ENCODE data around the gene PAH. TPM values are rescaled to one million over a fixed set of nuclear protein-coding genes. Genes with fewer than 3 reads are reported as not detected.

PAH gene
- total and polyA plus RNA-seq, 2 donors (not counting 3 experiments of a cell fraction or from before 2014, with no cell fraction given) = not detected

DNA sequence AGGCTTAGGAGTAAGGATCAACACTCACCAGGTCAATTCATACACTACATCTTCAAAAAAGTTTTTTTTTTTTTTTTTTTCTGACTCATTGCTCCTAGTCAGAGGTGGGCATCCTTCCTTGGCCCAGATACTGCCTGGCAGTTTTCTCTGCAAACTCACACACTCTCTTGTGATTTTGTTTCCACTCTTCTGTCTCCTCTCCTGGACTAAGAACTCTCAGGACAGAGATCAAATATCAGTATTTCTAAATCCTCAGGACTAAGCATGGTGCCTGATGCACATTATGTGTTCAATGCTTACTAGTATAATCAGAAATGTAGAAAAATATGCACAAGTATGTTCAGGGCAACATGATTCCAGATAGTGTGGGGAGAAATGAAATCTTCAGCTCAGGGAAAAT, 10.2 kb upstream of the PAH start:
- Histone ChIP-seq H3K36me3 (ENCODE audit: control insufficient read depth in 2 of 2, extremely low read depth in 1 of 2, insufficient read depth in 2 of 2, low read length in 2 of 2) (no peaks in the 10 kb centered on the region), H3K4me1 (ENCODE audit: control insufficient read depth, extremely low read depth, insufficient read depth, low read length) (no peaks in the 10 kb centered on the region), H3K4me3 (replicated peaks in 1 of 3; ENCODE audit: insufficient read depth in 1 of 3, low read depth in 1 of 3, low read length in 3 of 3) (no peak overlapping the region), H3K79me2 (ENCODE audit: control insufficient read depth, insufficient read depth, low read length) (no peaks in the 10 kb centered on the region), H3K4me2 (ENCODE audit: insufficient read depth, low read length) (no peak overlapping the region), H3K27me3 (ENCODE audit: control insufficient read depth in 2 of 2, insufficient read depth in 2 of 2, low read length in 2 of 2) (no peaks in the 10 kb centered on the region), H4K20me1 (replicated peaks; ENCODE audit: control insufficient read depth, extremely low read depth, insufficient read depth, low read length) (no peaks in the 10 kb centered on the region), H3K9ac (replicated peaks; ENCODE audit: extremely low read depth, insufficient read depth, low read length) (no peak overlapping the region), H3K9me1 (replicated peaks; ENCODE audit: control insufficient read depth, extremely low read depth, insufficient read depth, low read length) (no peaks in the 10 kb centered on the region), H2AFZ (ENCODE audit: low read depth, low read length) (no peak overlapping the region), H3K9me3 (replicated peaks; ENCODE audit: control insufficient read depth, insufficient read depth, low read length) (peaks cover 1% of the 10 kb centered on the region), H3K27ac (ENCODE audit: insufficient read depth, low read depth, low read length) (no peak overlapping the region)
- no peak for TF ChIP-seq EZH2 (IDR thresholded peaks at IDR 0.05; ENCODE audit: borderline replicate concordance, low read depth, low read length, severe bottlenecking)
- TF ChIP-seq POLR2AphosphoS5 (IDR thresholded peaks at IDR 0.05; ENCODE audit: insufficient read depth, low read depth, low read length) = no peak
- TF ChIP-seq POLR2A (IDR thresholded peaks at IDR 0.05; ENCODE audit: low read depth, low read length) = no peak
- TF ChIP-seq, protein P1, sequence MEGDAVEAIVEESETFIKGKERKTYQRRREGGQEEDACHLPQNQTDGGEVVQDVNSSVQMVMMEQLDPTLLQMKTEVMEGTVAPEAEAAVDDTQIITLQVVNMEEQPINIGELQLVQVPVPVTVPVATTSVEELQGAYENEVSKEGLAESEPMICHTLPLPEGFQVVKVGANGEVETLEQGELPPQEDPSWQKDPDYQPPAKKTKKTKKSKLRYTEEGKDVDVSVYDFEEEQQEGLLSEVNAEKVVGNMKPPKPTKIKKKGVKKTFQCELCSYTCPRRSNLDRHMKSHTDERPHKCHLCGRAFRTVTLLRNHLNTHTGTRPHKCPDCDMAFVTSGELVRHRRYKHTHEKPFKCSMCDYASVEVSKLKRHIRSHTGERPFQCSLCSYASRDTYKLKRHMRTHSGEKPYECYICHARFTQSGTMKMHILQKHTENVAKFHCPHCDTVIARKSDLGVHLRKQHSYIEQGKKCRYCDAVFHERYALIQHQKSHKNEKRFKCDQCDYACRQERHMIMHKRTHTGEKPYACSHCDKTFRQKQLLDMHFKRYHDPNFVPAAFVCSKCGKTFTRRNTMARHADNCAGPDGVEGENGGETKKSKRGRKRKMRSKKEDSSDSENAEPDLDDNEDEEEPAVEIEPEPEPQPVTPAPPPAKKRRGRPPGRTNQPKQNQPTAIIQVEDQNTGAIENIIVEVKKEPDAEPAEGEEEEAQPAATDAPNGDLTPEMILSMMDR (IDR thresholded peaks at IDR 0.05; ENCODE audit: extremely low read depth in 1 of 2, insufficient read depth in 1 of 2, low read depth in 1 of 2, low read length in 2 of 2) = no peak
- no peak for TF ChIP-seq FOS (IDR thresholded peaks at IDR 0.05; ENCODE audit: borderline replicate concordance, insufficient read depth, low read length)
- TF ChIP-seq JUN (IDR thresholded peaks at IDR 0.05; ENCODE audit: borderline replicate concordance, insufficient read depth, insufficient read length, low read depth) = no peak
- TF ChIP-seq, protein P2, sequence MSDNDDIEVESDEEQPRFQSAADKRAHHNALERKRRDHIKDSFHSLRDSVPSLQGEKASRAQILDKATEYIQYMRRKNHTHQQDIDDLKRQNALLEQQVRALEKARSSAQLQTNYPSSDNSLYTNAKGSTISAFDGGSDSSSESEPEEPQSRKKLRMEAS (IDR thresholded peaks at IDR 0.05; ENCODE audit: insufficient read depth, insufficient read length) = no peak
- no peak for TF ChIP-seq GATA2 (IDR thresholded peaks at IDR 0.05; ENCODE audit: insufficient read depth, insufficient read length, low read depth, low read length)
- TF ChIP-seq MYC (IDR thresholded peaks at IDR 0.05; ENCODE audit: low read depth, low read length) = no peak
- ChIA-PET CTCF (interaction anchor here (0.9 kb wide), 1 partner anchor 22 kb away, joined by 3 read pairs; no protein-coding TSS in a partner anchor), POLR2A (no interaction called here)
- FAIRE-seq = no peak
- BruUV-seq (replicated peaks) = no TSS peak
- DNase-seq (ENCODE audit: low read depth, low spot score) = no peak
- intact Hi-C loops (cut with micrococcal nuclease) (no loop called here), dilution Hi-C loops (cut with MboI; ENCODE audit: extremely low pct_ligation_motif_present, low sequenced_read_pairs) (no loop called here)

Data from endothelial cell of umbilical vein (primary cell).